Lung (tissue), 12 donors: ENCODE measurements around the gene LRRC27. TPM values are rescaled to one million over a fixed set of nuclear protein-coding genes. Genes with fewer than 3 reads are reported as not detected.

Experiments
- ATAC-seq: fragments of 200-7000 bp; cut with Tn5 transposase; one replicate; pipeline ENCODE4 v1.9.1; 2020; ENCODE audit warnings: moderate number of reproducible peaks; ENCODE audit not compliant: insufficient read depth, low FRiP score
- DNase-seq, 3 donors: peaks; one replicate each; pipeline ENCODE4 v3.0.0-alpha.2; 2013 to 2017
- H3K27ac ChIP-seq, 2 donors: one replicate each; pipeline ENCODE4 v1.5.1; 2013; ENCODE audit warnings: mild to moderate bottlenecking in 2 of 2, moderate library complexity in 2 of 2, control low read depth in 1 of 2, inconsistent platforms in 1 of 2, low read depth in 1 of 2, low read length in 1 of 2
- H3K27me3 ChIP-seq, 3 donors: one replicate each; pipeline ENCODE4 v1.5.1; 2013; ENCODE audit warnings: low read length in 2 of 3; ENCODE audit not compliant: control insufficient read depth in 3 of 3, insufficient read depth in 3 of 3
- H3K36me3 ChIP-seq, 4 donors: one replicate each; pipeline ENCODE4 v1.5.1; 2013; ENCODE audit warnings: low read length in 4 of 4, mild to moderate bottlenecking in 1 of 4, moderate library complexity in 1 of 4; ENCODE audit not compliant: control insufficient read depth in 4 of 4, insufficient read depth in 4 of 4
- H3K4me1 ChIP-seq, 5 donors: one replicate each; pipeline ENCODE4 v1.5.1; 2013; ENCODE audit warnings: low read length in 5 of 5, mild to moderate bottlenecking in 2 of 5, moderate library complexity in 1 of 5; ENCODE audit not compliant: control insufficient read depth in 5 of 5, insufficient read depth in 5 of 5
- H3K4me3 ChIP-seq: one replicate; pipeline ENCODE4 v1.5.1; 2013; ENCODE audit warnings: mild to moderate bottlenecking, control low read depth, moderate library complexity
- H3K9ac ChIP-seq, 2 donors: one replicate each; pipeline ENCODE4 v1.5.1; 2013; ENCODE audit warnings: low read length in 2 of 2, control low read depth in 1 of 2; ENCODE audit not compliant: insufficient read depth in 1 of 2
- H3K9me3 ChIP-seq, 4 donors: one replicate each; pipeline ENCODE4 v1.5.1; 2013; ENCODE audit warnings: low read length in 3 of 4, mild to moderate bottlenecking in 1 of 4, moderate library complexity in 1 of 4; ENCODE audit not compliant: control insufficient read depth in 4 of 4, insufficient read depth in 3 of 4
- CTCF ChIP-seq: IDR thresholded peaks from 2 replicates; pipeline ENCODE4 v1.5.1; 2012; ENCODE audit warnings: mild to moderate bottlenecking; ENCODE audit errors: control extremely low read depth, extremely low read depth
- WGBS, 2 donors: extraction: QIAGEN DNeasy Blood & Tissue Kit; methylation state at CpG; one replicate each; pipeline ENCODE4 v1.1.7; 2013; 5-methylcytosine and 5-hydroxymethylcytosine counted together
- polyA plus RNA-seq, 2 donors: library from polyadenylated mRNA; stranded (reverse); fragments of 200-250 nt; gene quantifications; one replicate each; pipeline ENCODE4 v1.2.1, GENCODE V29; 2013
- total RNA-seq, 2 donors: library from RNA; depleted of rRNA in 1 of 2; stranded (reverse); fragments of >200 nt in 1 of 2; gene quantifications; one replicate each; pipeline ENCODE4 v1.2.1, GENCODE V29; 2014 to 2021
- donor health status: control.
- donor health status: control.
- donor health status: Bipolar disorder and iron deficiency.
- donor health status: healthy.
- donor health status: DM: yes; HTN: yes; CAD: no.

Gene LRRC27
- total and polyA plus RNA-seq, 4 donors = 5.8 to 25.5 (median 17.2) TPM

DNA sequence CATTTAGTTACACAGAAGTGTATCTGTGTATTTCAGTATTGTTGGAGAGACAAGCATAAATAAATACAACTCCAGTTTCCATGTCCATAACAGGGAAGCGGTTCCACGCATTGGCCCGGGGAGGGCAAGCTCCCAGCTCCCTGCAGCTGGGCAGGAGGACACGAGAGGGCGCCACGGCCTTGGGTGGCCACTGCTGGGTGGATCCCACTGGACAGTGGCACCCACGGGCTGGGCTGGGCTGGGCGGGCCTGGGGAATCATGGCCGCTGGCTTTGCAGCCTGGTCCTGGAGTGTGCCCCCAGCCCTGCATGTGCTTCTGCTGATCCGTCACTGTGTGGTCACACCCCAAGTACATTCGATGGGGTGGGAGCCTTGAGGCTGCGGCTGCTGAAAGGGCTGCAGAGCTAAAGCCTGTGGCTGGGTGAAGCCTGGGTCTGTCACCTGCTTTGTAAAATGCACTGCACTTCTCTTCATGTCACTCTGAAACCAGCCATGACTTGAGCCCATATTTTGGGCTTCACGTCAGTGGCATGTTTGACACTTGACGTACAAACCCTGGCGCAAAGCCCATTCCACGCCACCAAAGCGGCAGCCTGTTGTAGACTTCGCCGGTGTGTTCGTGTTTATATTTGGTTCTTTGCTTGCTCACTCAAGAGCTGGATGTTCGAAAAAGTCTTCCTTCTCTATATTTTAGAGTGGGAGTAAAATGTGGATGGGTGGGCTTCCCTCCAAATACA is 27.5 kb downstream of the LRRC27 start:
- DNase-seq (no peak), ATAC-seq (no peak)
- H3K36me3 ChIP-seq = peaks cover 0 to 18% (median 3%) of the 10 kb centered on the region in 4 donors

DNA sequence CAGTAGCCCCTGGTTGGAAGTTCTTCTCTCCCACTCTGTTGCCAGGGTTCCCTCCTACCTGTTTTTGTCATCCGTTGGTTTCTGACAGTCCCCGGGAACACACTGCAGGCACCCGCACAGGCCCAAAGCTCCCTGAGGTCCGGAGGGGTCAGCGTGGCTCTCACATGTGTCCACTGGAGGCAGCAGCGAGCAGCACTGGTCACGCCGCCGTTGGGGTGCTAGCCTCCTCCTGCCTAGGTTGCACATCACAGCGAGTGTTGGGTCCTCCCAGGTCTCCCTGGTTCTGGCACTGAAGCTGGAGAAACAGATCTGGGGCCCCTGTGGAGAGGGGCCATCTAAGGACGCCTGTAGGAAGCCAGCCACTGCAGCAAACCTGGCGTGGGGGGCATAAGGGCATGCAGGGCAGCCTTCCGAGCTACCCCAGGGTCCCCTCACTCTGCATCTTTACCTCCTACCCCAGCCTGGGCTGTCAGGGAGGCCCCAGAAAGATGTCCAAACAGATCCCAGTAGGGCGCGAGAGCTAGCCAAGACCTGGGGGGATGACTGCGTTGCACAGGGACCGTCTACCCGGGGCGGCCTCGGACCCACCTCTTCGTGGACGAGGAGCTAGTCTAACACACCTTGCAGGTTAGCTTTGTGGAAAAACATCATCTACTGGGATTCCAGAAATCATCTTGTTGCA is 28.9 kb downstream of the LRRC27 start:
- DNase-seq = no peak
- no peak overlapping the region for H3K27ac ChIP-seq
- ATAC-seq = no peak
- H3K4me1 ChIP-seq = peaks cover 0 to 2% (median 0%) of the 10 kb centered on the region in 5 donors
- no peak overlapping the region for H3K9ac ChIP-seq
- H3K9me3 ChIP-seq = no peaks in the 10 kb centered on the region
- peak; percentile 7 for TF ChIP-seq CTCF
- no peaks in the 10 kb centered on the region for H3K27me3 ChIP-seq
- H3K36me3 ChIP-seq = peaks cover 0 to 15% (median 3%) of the 10 kb centered on the region in 4 donors
- WGBS, 2 donors = 76 to 80% methylated on average over 22 of the region's 22 CpGs
- no peak overlapping the region for H3K4me3 ChIP-seq

More for the DNA sequence above, 27.5 kb downstream of the LRRC27 start:
- Histone ChIP-seq H3K9ac (no peak overlapping the region), H3K27me3 (no peaks in the 10 kb centered on the region), H3K4me3 (no peak overlapping the region), H3K4me1 (peaks cover 0 to 2% (median 0%) of the 10 kb centered on the region in 5 donors), H3K27ac (no peak overlapping the region), H3K9me3 (no peaks in the 10 kb centered on the region)
- no peak for TF ChIP-seq CTCF
- 74% methylated on average over 21 of the region's 21 CpGs for WGBS, 2 donors

- Histone ChIP-seq H3K27me3 (no peaks in the 10 kb centered on the region), H3K36me3 (peaks cover 0 to 21% (median 4%) of the 10 kb centered on the region in 4 donors), H3K4me1 (peaks cover 0 to 2% (median 0%) of the 10 kb centered on the region in 5 donors), H3K27ac (no peak overlapping the region), H3K9me3 (no peaks in the 10 kb centered on the region), H3K9ac (no peak overlapping the region), H3K4me3 (no peak overlapping the region)
- TF ChIP-seq CTCF = no peak
- DNase-seq = no peak
- 91 to 98% methylated on average over 14 to 15 of the region's 15 CpGs for WGBS, 2 donors
- ATAC-seq = no peak
Observed at GRCh38 chr10:132361581-132362101, 29.6 kb downstream of the LRRC27 start.
